ENCODE measurements around the gene TMEM33. TPM values are rescaled to one million over a fixed set of nuclear protein-coding genes. Genes with fewer than 3 reads are reported as not detected.

Gene TMEM33
- polyA plus RNA-seq, 1 donor from 2014 or later: 26.5 TPM

GRCh38 chr4:41935652-41936021 lies 408 bp downstream of the TMEM33 start:
- Histone ChIP-seq H3K27me3 (ENCODE audit: insufficient read depth, low read depth, low read length) (no peaks in the 10 kb centered on the region), H3K36me3 (ENCODE audit: insufficient read depth, low read length) (no peaks in the 10 kb centered on the region), H3K9me2 (ENCODE audit: insufficient read depth, low read length) (no peaks in the 10 kb centered on the region), H4K20me1 (ENCODE audit: insufficient read depth) (no peaks in the 10 kb centered on the region), H3K27ac (ENCODE audit: low read length) (peak overlapping the region; percentile 90), H3K79me2 (replicated peaks; ENCODE audit: insufficient read depth, low read length) (peaks cover 33% of the 10 kb centered on the region), H3F3A (ENCODE audit: insufficient read depth, low read length, poor library complexity, severe bottlenecking) (peaks cover 3% of the 10 kb centered on the region), H3K9ac (ENCODE audit: low read length) (peak overlapping the region; percentile 88), H3K9me3 (ENCODE audit: low read length) (no peaks in the 10 kb centered on the region), H2AFZ (ENCODE audit: low read depth, low read length) (peak overlapping the region; percentile 93), H3K4me3 (ENCODE audit: low read length) (peak overlapping the region; percentile 84), H3K4me2 (ENCODE audit: low read length) (peak overlapping the region; percentile 43)
- TF ChIP-seq SMC3 (conservative IDR thresholded peaks at IDR 0.05; ENCODE audit: poor library complexity) (no peak), POLR2AphosphoS5 (IDR thresholded peaks at IDR 0.05) (no peak), MXI1 (conservative IDR thresholded peaks at IDR 0.05; ENCODE audit: poor library complexity, severe bottlenecking) (peak; percentile 95), EP300 (conservative IDR thresholded peaks at IDR 0.05; ENCODE audit: poor library complexity, severe bottlenecking) (no peak)
- TF ChIP-seq, protein P1, sequence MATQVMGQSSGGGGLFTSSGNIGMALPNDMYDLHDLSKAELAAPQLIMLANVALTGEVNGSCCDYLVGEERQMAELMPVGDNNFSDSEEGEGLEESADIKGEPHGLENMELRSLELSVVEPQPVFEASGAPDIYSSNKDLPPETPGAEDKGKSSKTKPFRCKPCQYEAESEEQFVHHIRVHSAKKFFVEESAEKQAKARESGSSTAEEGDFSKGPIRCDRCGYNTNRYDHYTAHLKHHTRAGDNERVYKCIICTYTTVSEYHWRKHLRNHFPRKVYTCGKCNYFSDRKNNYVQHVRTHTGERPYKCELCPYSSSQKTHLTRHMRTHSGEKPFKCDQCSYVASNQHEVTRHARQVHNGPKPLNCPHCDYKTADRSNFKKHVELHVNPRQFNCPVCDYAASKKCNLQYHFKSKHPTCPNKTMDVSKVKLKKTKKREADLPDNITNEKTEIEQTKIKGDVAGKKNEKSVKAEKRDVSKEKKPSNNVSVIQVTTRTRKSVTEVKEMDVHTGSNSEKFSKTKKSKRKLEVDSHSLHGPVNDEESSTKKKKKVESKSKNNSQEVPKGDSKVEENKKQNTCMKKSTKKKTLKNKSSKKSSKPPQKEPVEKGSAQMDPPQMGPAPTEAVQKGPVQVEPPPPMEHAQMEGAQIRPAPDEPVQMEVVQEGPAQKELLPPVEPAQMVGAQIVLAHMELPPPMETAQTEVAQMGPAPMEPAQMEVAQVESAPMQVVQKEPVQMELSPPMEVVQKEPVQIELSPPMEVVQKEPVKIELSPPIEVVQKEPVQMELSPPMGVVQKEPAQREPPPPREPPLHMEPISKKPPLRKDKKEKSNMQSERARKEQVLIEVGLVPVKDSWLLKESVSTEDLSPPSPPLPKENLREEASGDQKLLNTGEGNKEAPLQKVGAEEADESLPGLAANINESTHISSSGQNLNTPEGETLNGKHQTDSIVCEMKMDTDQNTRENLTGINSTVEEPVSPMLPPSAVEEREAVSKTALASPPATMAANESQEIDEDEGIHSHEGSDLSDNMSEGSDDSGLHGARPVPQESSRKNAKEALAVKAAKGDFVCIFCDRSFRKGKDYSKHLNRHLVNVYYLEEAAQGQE (IDR thresholded peaks at IDR 0.05; ENCODE audit: borderline replicate concordance): no peak

DNA sequence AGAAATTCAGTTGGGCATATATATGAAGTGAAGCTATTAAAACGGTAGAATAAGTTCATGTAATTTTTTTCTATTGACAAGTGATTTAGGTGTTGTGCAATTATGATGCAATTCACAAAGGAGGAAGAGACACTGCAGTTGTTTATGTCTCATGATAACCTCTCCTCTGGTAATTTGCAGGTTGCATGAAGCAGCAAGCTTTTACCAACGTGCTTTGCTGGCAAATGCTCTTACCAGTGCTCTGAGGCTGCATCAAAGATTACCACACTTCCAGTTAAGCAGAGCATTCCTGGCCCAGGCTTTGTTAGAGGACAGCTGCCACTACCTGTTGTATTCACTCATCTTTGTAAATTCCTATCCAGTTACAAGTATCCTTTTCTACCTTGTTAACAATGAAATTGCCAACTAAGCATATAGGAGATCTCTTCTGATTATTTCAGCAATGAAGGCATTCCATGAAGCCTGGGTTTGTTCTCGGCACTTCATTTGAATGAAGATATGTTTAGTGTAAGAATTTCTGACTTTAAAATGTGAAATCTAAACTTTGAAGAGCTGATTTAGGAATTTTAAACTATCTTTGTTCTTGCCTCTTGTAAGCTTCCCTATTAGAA lies 3.9 kb downstream of the TMEM33 start:
- Histone ChIP-seq H3K9me3 (ENCODE audit: low read length) (no peaks in the 10 kb centered on the region), H2AFZ (ENCODE audit: low read depth, low read length) (no peak overlapping the region), H3K27me3 (ENCODE audit: insufficient read depth, low read depth, low read length) (no peaks in the 10 kb centered on the region), H4K20me1 (ENCODE audit: insufficient read depth) (no peaks in the 10 kb centered on the region), H3K79me2 (replicated peaks; ENCODE audit: insufficient read depth, low read length) (peaks cover 33% of the 10 kb centered on the region), H3K36me3 (ENCODE audit: insufficient read depth, low read length) (no peaks in the 10 kb centered on the region), H3K4me2 (ENCODE audit: low read length) (no peak overlapping the region), H3K4me3 (ENCODE audit: low read length) (no peak overlapping the region), H3K9ac (ENCODE audit: low read length) (no peak overlapping the region), H3F3A (ENCODE audit: insufficient read depth, low read length, poor library complexity, severe bottlenecking) (peaks cover 3% of the 10 kb centered on the region), H3K9me2 (ENCODE audit: insufficient read depth, low read length) (no peaks in the 10 kb centered on the region), H3K27ac (ENCODE audit: low read length) (no peak overlapping the region)
- TF ChIP-seq, protein P2, sequence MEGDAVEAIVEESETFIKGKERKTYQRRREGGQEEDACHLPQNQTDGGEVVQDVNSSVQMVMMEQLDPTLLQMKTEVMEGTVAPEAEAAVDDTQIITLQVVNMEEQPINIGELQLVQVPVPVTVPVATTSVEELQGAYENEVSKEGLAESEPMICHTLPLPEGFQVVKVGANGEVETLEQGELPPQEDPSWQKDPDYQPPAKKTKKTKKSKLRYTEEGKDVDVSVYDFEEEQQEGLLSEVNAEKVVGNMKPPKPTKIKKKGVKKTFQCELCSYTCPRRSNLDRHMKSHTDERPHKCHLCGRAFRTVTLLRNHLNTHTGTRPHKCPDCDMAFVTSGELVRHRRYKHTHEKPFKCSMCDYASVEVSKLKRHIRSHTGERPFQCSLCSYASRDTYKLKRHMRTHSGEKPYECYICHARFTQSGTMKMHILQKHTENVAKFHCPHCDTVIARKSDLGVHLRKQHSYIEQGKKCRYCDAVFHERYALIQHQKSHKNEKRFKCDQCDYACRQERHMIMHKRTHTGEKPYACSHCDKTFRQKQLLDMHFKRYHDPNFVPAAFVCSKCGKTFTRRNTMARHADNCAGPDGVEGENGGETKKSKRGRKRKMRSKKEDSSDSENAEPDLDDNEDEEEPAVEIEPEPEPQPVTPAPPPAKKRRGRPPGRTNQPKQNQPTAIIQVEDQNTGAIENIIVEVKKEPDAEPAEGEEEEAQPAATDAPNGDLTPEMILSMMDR (IDR thresholded peaks at IDR 0.05; ENCODE audit: poor library complexity, severe bottlenecking): no peak
- TF ChIP-seq EZH2 (IDR thresholded peaks at IDR 0.05; ENCODE audit: borderline replicate concordance, insufficient read depth, low read length, poor library complexity, severe bottlenecking): no peak
- TF ChIP-seq RAD21 (conservative IDR thresholded peaks at IDR 0.05): no peak
- no peak for TF ChIP-seq EP300 (conservative IDR thresholded peaks at IDR 0.05; ENCODE audit: poor library complexity, severe bottlenecking)
- TF ChIP-seq, protein P1 (IDR thresholded peaks at IDR 0.05; ENCODE audit: borderline replicate concordance): no peak
- TF ChIP-seq TAF1 (IDR thresholded peaks at IDR 0.05; ENCODE audit: low read depth): no peak
- no peak for TF ChIP-seq SMC3 (conservative IDR thresholded peaks at IDR 0.05; ENCODE audit: poor library complexity)
- no peak for TF ChIP-seq MXI1 (conservative IDR thresholded peaks at IDR 0.05; ENCODE audit: poor library complexity, severe bottlenecking)
- TF ChIP-seq POLR2AphosphoS5 (IDR thresholded peaks at IDR 0.05): no peak
